Activated CD8-positive, alpha-beta memory T cell treated with anti-CD3 and anti-CD28 coated beads, Interleukin-2, amount 10 ng/mL, durations not matched to agents 7 days and 5 days (primary cell): ENCODE data around the gene PEX5L. TPM values are rescaled to one million over a fixed set of nuclear protein-coding genes. Genes with fewer than 3 reads are reported as not detected.

Source experiments
- ATAC-seq: fragments of 150-1000 bp; cut with Tn5 transposase; one replicate; pipeline ENCODE4 v1.10.0; 2021; ENCODE audit warnings: moderate library complexity
- CTCF ChIA-PET: fragments of 350-600 bp; sonication (Branson Sonifier 250); formaldehyde crosslinking; loops from one replicate; lab custom pipeline; 2021; ENCODE audit warnings: antibody characterized with exemption; lab: Charles Lee
- DNase-seq: peaks from one replicate; pipeline ENCODE4 v3.0.0-alpha.2; 2020
- H3K27ac Mint-ChIP-seq: one replicate; pipeline ENCODE4 v1.8.0; 2021; ENCODE audit warnings: mild to moderate bottlenecking, mixed read lengths
- H3K27me3 Mint-ChIP-seq: one replicate; pipeline ENCODE4 v1.8.0; 2021; ENCODE audit warnings: mixed read lengths
- H3K36me3 Mint-ChIP-seq: one replicate; pipeline ENCODE4 v1.8.0; 2021; ENCODE audit warnings: mild to moderate bottlenecking, mixed read lengths
- H3K4me1 Mint-ChIP-seq: one replicate; pipeline ENCODE4 v1.8.0; 2021; ENCODE audit warnings: mixed read lengths
- H3K4me3 Mint-ChIP-seq: one replicate; pipeline ENCODE4 v1.8.0; 2021; ENCODE audit warnings: mild to moderate bottlenecking, moderate library complexity, mixed read lengths
- H3K9me3 Mint-ChIP-seq: one replicate; pipeline ENCODE4 v1.8.0; 2022; ENCODE audit warnings: low read depth, mixed read lengths
- total RNA-seq, 2 experiments: library from RNA; stranded (reverse); gene quantifications; one replicate each; pipeline ENCODE4 v1.2.3, GENCODE V29; 2021

The PEX5L gene
- total RNA-seq, 2 experiments from 2014 or later, result 0.56 to 1.1 TPM

- CTCF ChIA-PET, result no interaction called here
- no peak for DNase-seq
- H3K4me3 Mint-ChIP-seq, result no peak overlapping the region
Measured at GRCh38 chr3:179896507-179896906, 140.2 kb downstream of the PEX5L start.

GRCh38 chr3:179895330-179895729 lies 141.4 kb downstream of the PEX5L start:
- Mint-ChIP-seq H3K4me1 (no peaks in the 10 kb centered on the region), H3K36me3 (no peaks in the 10 kb centered on the region), H3K27ac (no peak overlapping the region), H3K9me3 (no peaks in the 10 kb centered on the region), H3K4me3 (no peak overlapping the region), H3K27me3 (peaks cover 33% of the 10 kb centered on the region)
- ATAC-seq (no peak), DNase-seq (no peak)
- CTCF ChIA-PET, result interaction anchor here (0.9 kb wide), 1 partner anchor 12 kb away, joined by 3 read pairs; no protein-coding TSS in a partner anchor

More at GRCh38 chr3:179896507-179896906, 140.2 kb downstream of the PEX5L start:
- ATAC-seq, result no peak
- H3K27me3 Mint-ChIP-seq, result peaks cover 36% of the 10 kb centered on the region
- H3K27ac Mint-ChIP-seq, result no peak overlapping the region
- no peaks in the 10 kb centered on the region for H3K36me3 Mint-ChIP-seq
- no peaks in the 10 kb centered on the region for H3K4me1 Mint-ChIP-seq
- H3K9me3 Mint-ChIP-seq, result no peaks in the 10 kb centered on the region

GRCh38 chr3:179887295-179887943 lies 149.3 kb downstream of the PEX5L start:
- CTCF ChIA-PET, result no interaction called here

GRCh38 chr3:179885950-179886349 lies 150.8 kb downstream of the PEX5L start:
- H3K36me3 Mint-ChIP-seq, result no peaks in the 10 kb centered on the region
- peaks cover 2% of the 10 kb centered on the region for H3K27me3 Mint-ChIP-seq
- H3K4me1 Mint-ChIP-seq, result peaks cover 9% of the 10 kb centered on the region
- CTCF ChIA-PET, result no interaction called here
- H3K4me3 Mint-ChIP-seq, result no peak overlapping the region
- H3K27ac Mint-ChIP-seq, result no peak overlapping the region
- DNase-seq (no peak), ATAC-seq (no peak)
- H3K9me3 Mint-ChIP-seq, result no peaks in the 10 kb centered on the region

More at GRCh38 chr3:179887295-179887943, 149.3 kb downstream of the PEX5L start:
- peaks cover 9% of the 10 kb centered on the region for H3K4me1 Mint-ChIP-seq
- DNase-seq (no peak), ATAC-seq (no peak)
- H3K9me3 Mint-ChIP-seq, result no peaks in the 10 kb centered on the region
- H3K4me3 Mint-ChIP-seq, result no peak overlapping the region
- H3K27me3 Mint-ChIP-seq, result peaks cover 7% of the 10 kb centered on the region
- H3K27ac Mint-ChIP-seq, result no peak overlapping the region
- H3K36me3 Mint-ChIP-seq, result no peaks in the 10 kb centered on the region

GRCh38 chr3:179884136-179884535 lies 152.6 kb downstream of the PEX5L start:
- CTCF ChIA-PET, result interaction anchor here (1.4 kb wide), 1 partner anchor 11 kb away, joined by 3 read pairs; no protein-coding TSS in a partner anchor
- H3K27me3 Mint-ChIP-seq, result peaks cover 12% of the 10 kb centered on the region
- no peaks in the 10 kb centered on the region for H3K36me3 Mint-ChIP-seq
- ATAC-seq, result no peak
- no peak overlapping the region for H3K4me3 Mint-ChIP-seq
- H3K27ac Mint-ChIP-seq, result no peak overlapping the region
- H3K9me3 Mint-ChIP-seq, result no peaks in the 10 kb centered on the region
- DNase-seq, result no peak
- peaks cover 9% of the 10 kb centered on the region for H3K4me1 Mint-ChIP-seq

GRCh38 chr3:179882292-179882691 lies 154.4 kb downstream of the PEX5L start:
- no peak for ATAC-seq
- Mint-ChIP-seq H3K4me1 (peaks cover 9% of the 10 kb centered on the region), H3K27ac (no peak overlapping the region), H3K9me3 (no peaks in the 10 kb centered on the region), H3K27me3 (peaks cover 24% of the 10 kb centered on the region), H3K4me3 (no peak overlapping the region), H3K36me3 (no peaks in the 10 kb centered on the region)
- DNase-seq, result no peak
- CTCF ChIA-PET, result no interaction called here

- DNase-seq (no peak), ATAC-seq (no peak)
- Mint-ChIP-seq H3K4me1 (peaks cover 9% of the 10 kb centered on the region), H3K27me3 (peaks cover 24% of the 10 kb centered on the region), H3K27ac (no peak overlapping the region), H3K36me3 (no peaks in the 10 kb centered on the region), H3K4me3 (no peak overlapping the region), H3K9me3 (no peaks in the 10 kb centered on the region)
- CTCF ChIA-PET, result no interaction called here
Measured at GRCh38 chr3:179881791-179882190, 154.9 kb downstream of the PEX5L start.

- no peak for ATAC-seq
- DNase-seq, result no peak
- CTCF ChIA-PET, result no interaction called here
- Mint-ChIP-seq H3K4me3 (no peak overlapping the region), H3K27ac (no peak overlapping the region), H3K4me1 (peaks cover 12% of the 10 kb centered on the region), H3K9me3 (no peaks in the 10 kb centered on the region), H3K36me3 (no peaks in the 10 kb centered on the region), H3K27me3 (peaks cover 29% of the 10 kb centered on the region)
Measured at GRCh38 chr3:179880868-179881267, 155.9 kb downstream of the PEX5L start.

GRCh38 chr3:179876440-179876839 lies 160.3 kb downstream of the PEX5L start:
- DNase-seq (no peak), ATAC-seq (no peak)
- Mint-ChIP-seq H3K4me1 (peaks cover 3% of the 10 kb centered on the region), H3K36me3 (no peaks in the 10 kb centered on the region), H3K9me3 (no peaks in the 10 kb centered on the region), H3K4me3 (no peak overlapping the region), H3K27me3 (peaks cover 31% of the 10 kb centered on the region), H3K27ac (no peak overlapping the region)
- CTCF ChIA-PET, result no interaction called here

- ATAC-seq (no peak), DNase-seq (no peak)
- CTCF ChIA-PET, result no interaction called here
- no peaks in the 10 kb centered on the region for H3K36me3 Mint-ChIP-seq
- no peaks in the 10 kb centered on the region for H3K9me3 Mint-ChIP-seq
- peaks cover 3% of the 10 kb centered on the region for H3K4me1 Mint-ChIP-seq
- peaks cover 8% of the 10 kb centered on the region for H3K27me3 Mint-ChIP-seq
- no peak overlapping the region for H3K4me3 Mint-ChIP-seq
- H3K27ac Mint-ChIP-seq, result no peak overlapping the region
Measured at GRCh38 chr3:179872842-179873241, 163.9 kb downstream of the PEX5L start.

GRCh38 chr3:179871782-179872181 lies 165.0 kb downstream of the PEX5L start:
- H3K9me3 Mint-ChIP-seq, result no peaks in the 10 kb centered on the region
- CTCF ChIA-PET, result no interaction called here
- DNase-seq, result no peak
- H3K36me3 Mint-ChIP-seq, result no peaks in the 10 kb centered on the region
- H3K27ac Mint-ChIP-seq, result no peak overlapping the region
- no peak overlapping the region for H3K4me3 Mint-ChIP-seq
- peaks cover 2% of the 10 kb centered on the region for H3K4me1 Mint-ChIP-seq
- ATAC-seq, result no peak
- H3K27me3 Mint-ChIP-seq, result peaks cover 7% of the 10 kb centered on the region

- H3K27me3 Mint-ChIP-seq, result no peaks in the 10 kb centered on the region
- DNase-seq, result no peak
- ATAC-seq, result no peak
- H3K4me1 Mint-ChIP-seq, result no peaks in the 10 kb centered on the region
- CTCF ChIA-PET, result no interaction called here
- no peak overlapping the region for H3K27ac Mint-ChIP-seq
- H3K9me3 Mint-ChIP-seq, result no peaks in the 10 kb centered on the region
- no peak overlapping the region for H3K4me3 Mint-ChIP-seq
- H3K36me3 Mint-ChIP-seq, result no peaks in the 10 kb centered on the region
Measured at GRCh38 chr3:179868715-179869114, 168.0 kb downstream of the PEX5L start.

GRCh38 chr3:179867961-179868360 lies 168.8 kb downstream of the PEX5L start:
- H3K27ac Mint-ChIP-seq, result no peak overlapping the region
- CTCF ChIA-PET, result no interaction called here
- no peak for ATAC-seq
- no peaks in the 10 kb centered on the region for H3K4me1 Mint-ChIP-seq
- H3K9me3 Mint-ChIP-seq, result no peaks in the 10 kb centered on the region
- no peaks in the 10 kb centered on the region for H3K27me3 Mint-ChIP-seq
- no peak for DNase-seq
- no peak overlapping the region for H3K4me3 Mint-ChIP-seq
- H3K36me3 Mint-ChIP-seq, result no peaks in the 10 kb centered on the region

GRCh38 chr3:179865861-179866505 lies 170.8 kb downstream of the PEX5L start:
- Mint-ChIP-seq H3K4me3 (no peak overlapping the region), H3K9me3 (no peaks in the 10 kb centered on the region), H3K27me3 (no peaks in the 10 kb centered on the region), H3K36me3 (no peaks in the 10 kb centered on the region), H3K27ac (no peak overlapping the region), H3K4me1 (no peaks in the 10 kb centered on the region)
- no peak for DNase-seq
- CTCF ChIA-PET, result no interaction called here
- no peak for ATAC-seq
